Right lobe of liver (tissue), 4 donors: ENCODE measurements around the gene PCDHGA6.
A peak's percentile ranks its signal among the peaks of the same experiment; 100 is the strongest.

Experiments
- CTCF ChIP-seq, 4 donors: fragments of 200-600 bp in 3 of 4; fragments of 450-650 bp in 1 of 4; IDR thresholded peaks; one replicate each; pipeline versions ENCODE4 v1.5.1 to v1.8.0; 2016 to 2022; ENCODE audit warnings: antibody characterized with exemption in 4 of 4, mild to moderate bottlenecking in 2 of 4
- POLR2A ChIP-seq: fragments of 450-650 bp; IDR thresholded peaks from one replicate; pipeline ENCODE4 v1.6.1; 2017; ENCODE audit warnings: antibody characterized with exemption, mild to moderate bottlenecking
- donor health status: DM: no; HTN: no; CAD: no.
- donor health status: DM: no; HTN: no; CAD: no.
- donor health status: DM: no; HTN: yes; CAD: no.

DNA sequence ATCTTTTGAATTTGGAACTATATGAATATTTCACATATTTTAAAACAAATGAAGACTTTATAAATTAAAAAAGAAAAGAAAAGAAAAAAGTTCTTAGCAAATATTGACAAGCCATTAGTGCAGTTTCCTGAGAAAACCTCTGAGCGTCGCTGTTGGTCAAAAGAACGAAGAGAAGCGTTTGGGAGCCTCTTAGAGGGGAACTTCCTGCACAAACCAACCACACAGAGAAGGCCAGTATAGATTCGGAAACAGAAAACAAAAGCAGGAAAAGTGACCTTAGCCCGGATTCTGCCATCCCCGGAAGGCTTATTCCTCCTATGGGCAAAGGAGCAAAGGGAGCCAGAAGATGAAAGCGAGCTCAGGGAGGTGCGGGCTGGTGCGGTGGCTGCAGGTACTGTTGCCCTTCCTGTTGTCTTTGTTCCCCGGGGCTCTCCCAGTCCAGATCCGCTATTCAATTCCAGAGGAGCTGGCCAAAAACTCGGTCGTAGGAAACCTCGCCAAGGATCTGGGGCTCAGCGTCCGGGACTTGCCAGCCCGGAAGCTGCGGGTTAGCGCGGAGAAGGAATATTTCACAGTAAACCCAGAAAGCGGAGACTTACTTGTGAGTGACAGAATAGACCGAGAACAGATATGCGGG lies 13.8 kb upstream of the PCDHGA6 start, which contains the start of gene PCDHGB2:
- peak in 2 of 4 donors; percentile 6 to 29 for TF ChIP-seq CTCF (IDR thresholded peaks at IDR 0.05)
- TF ChIP-seq POLR2A = no peak
